Measurements from ENCODE around the gene SMIM3.
"Not testable (repeated sequence)": the region's sequence is repeated elsewhere in the genome, so short reads cannot be mapped to it uniquely, and the experiment has no call there.

The SMIM3 gene

DNA sequence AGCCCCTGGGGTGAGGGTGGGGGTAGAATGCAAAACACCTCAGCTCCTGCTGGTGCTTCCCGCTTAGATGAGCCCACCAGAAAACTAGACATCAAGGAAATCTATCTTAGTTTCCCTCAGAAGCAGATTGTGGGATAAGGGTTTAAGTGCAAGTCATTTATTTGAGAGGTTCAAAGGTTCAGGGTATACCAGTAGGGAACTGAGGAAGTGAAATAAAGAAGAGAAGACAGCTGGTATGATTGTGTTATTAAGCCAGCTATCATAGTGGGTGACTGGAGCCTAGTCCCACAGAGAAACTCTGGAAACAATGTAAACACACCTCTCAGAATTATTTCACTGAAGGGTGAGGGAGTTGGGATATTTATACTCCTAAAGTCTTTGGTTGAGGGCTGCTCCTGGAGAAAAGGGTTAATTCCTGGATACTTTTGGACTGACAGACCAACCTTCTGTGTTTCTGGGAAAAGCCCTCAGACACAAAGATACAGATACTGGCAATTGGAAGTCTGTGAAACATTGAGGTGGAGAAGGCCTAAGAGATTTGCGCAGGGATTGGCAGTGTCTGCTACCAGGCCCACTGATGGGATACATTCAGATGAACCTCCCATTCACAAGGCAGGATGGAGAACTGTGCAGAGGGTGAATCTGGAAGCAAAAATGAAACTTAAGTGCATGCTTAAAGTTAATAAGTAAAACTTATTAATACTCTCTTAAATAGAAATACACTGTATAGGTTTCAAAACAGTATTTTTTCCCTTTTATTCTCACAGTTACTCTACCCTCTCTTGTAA is 13.4 kb upstream of the SMIM3 start:
- DNase-seq: no peak

DNA sequence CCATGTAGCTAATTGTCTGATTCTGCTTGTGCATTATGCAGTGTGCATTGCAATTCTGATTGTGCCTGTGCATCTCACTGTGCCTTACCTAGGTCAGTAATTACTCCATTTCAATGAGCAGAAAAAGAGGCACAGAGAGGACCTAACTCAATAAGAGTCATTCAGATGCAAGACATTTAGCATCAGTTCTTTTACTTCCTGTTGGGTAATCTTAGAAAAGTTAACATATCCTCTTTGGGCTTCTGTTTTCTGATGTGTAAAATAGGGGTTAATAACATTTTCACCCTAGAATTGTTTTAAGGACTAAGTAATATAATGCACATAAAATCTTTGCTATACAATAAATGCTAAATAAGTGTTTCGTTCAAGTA is 12.8 kb upstream of the SMIM3 start:
- DNase-seq: no peak

- no peak for DNase-seq
These were observed 12.3 kb upstream of the SMIM3 start for GRCh38 chr5:150766251-150766650.

DNA sequence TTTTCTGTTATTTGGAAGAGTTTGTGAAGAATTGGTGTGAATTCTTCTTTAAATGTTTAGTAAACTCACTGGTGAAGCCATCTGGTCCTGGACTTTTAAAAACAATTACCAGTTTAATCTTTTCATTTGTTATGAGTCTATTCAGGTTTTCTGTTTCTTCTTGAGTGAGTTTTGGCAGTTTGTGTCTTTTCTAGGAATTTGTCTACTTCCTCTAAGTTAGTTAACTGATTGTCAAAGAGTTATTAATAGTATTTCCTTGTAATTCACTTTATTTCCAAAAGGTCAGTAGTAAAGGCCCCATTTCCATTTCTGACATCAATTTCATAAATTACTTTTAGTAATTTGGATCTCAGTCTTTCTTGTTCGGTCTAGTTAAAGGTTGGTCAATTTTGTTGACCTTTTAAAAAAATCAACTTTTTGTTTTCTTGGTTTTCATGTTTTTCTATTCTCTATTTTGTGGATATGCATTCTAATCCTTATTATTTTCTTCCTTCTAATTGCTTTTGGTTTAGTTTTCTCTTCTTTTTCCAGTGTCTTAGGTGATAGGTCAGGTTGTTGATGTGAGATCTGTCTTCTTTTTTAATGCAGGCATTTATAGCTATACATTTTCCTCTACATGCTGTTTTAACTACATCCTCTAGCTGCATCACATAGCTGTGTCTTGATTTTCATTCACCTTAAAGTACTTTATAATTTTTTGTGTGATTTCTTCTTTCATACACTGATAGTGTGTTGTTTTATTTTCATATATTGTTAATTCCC is 7.3 kb upstream of the SMIM3 start:
- no peak for DNase-seq

DNA sequence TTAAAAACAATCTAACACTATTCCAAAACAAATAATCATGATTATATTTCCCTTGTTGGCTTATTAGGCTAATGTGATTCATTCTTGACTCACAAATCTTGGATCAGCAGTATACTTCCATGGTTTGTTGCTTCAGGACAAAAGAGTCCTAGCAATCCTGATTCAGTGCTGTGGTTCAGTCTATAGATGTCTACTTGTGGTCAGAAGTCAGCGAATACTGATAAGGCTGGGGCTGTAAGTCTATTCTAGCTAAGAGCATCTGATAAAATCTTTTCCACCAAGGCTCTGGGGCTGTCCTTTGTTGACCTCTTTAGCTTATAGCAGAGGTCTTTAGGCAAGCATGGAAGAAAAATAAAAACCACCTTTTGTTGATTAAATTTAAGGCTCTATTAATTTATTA is 4.4 kb upstream of the SMIM3 start:
- no peak for DNase-seq

DNA sequence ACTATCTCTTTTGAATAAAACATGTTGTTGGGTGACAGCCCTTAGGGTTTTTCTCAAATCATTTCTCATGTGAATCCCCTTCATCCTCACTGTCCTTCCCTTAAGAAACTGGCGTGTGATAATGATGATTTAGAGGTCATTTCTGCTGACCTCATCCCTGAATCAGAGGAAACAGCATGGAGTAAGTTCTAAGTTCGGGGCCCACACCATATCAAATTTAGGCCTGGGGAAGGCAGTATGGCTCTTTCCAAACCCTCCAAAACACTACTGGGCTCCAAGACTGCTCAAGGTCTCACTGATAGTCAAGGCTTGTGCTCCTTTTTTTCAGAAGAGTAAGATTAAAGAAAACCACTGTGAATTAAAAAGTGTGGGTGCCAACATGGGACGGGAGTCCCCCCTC is 872 bp upstream of the SMIM3 start:
- no peak for DNase-seq

GRCh38 chr5:150778088-150778516 is 455 bp upstream of the SMIM3 start:
- DNase-seq: peak; percentile 60

- no peak for DNase-seq
These were observed 1.0 kb downstream of the SMIM3 start for GRCh38 chr5:150779397-150780186.

- no peak for DNase-seq
These were observed 1.7 kb downstream of the SMIM3 start for GRCh38 chr5:150780187-150780692.

DNA sequence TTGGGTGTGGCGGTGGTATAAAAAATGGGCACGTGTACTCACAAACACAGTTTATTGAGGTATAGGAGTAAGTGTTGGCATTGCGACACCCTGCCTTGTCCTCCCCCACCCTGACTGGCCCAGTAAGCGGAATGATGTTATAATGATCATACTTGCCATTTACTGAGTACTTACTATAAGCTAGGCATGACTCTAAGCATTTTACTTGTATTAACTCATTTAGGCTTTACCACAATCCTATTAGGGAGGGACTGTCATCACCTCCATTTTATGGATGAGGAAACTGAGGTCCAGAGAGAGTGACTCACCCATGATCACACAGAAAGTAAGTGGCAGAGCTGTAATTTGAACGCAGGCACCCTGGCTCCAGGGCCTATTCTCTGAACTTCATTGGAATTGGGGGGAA is 2.3 kb downstream of the SMIM3 start:
- DNase-seq: no peak

GRCh38 chr5:150781706-150782614 is 3.4 kb downstream of the SMIM3 start:
- DNase-seq: peak; percentile 58

DNA sequence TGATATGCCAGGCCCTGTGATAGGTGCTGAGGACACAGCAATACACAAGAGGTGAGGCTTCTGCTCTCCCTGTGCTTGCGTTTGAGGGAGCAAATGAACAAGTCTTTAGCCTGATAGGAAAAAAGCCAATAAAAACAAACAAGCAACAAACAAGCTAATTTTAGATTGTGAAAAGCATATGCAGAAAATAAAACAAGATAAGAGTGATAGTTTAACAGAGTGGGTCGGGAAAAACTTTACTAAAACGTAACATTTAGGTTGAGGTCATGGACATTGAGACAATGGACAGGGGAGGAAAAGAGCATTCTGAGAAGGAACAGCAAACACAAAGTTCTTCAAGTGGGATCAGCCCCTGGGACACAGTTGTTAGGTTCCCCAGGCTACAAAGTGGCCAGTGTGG is 4.3 kb downstream of the SMIM3 start:
- peak; percentile 27 for DNase-seq

DNA sequence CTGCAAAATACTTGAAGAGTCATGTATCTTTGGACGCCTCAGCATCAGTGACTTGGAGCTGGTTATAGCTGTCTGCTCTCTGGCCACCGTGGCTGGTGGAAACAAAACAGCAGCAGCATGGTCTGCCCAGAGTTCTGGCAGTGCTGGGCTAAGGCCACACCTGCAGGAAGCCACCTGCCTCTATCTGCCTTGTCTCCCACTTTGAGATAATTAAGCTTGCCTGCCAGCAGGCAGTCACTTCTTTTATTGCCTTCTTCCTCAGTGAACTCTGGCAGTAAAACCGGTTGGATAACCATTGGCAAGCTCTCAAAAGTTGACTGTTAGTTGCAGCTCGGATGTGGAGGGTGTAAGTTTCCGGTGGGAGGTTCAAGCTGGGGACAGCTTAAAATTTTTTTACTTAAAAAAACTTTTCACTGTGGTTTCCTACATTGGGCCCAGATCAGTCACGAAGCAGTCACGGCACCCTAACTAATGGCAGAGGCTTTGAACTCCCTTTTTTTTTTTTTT is 4.9 kb downstream of the SMIM3 start:
- peak; percentile 97 for DNase-seq

DNA sequence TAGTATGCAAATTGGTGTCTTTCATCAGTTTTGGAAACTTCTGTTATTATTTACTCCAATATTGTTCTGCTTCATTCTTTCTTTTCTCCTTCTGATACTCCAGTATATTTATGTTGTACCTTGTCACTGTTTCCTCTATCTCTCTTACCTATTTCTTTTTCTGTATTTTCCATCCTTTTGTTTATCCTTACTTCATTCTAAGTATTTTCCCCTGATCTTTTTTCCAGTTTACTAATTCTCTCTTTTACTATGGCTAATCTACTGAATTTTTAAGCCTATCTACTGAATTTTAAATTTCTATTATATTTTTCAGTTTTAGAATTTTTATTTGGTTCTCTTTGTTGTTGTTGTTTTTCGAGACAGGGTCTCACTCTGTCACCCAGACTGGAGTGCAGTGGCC is 7.4 kb downstream of the SMIM3 start:
- no peak for DNase-seq

DNA sequence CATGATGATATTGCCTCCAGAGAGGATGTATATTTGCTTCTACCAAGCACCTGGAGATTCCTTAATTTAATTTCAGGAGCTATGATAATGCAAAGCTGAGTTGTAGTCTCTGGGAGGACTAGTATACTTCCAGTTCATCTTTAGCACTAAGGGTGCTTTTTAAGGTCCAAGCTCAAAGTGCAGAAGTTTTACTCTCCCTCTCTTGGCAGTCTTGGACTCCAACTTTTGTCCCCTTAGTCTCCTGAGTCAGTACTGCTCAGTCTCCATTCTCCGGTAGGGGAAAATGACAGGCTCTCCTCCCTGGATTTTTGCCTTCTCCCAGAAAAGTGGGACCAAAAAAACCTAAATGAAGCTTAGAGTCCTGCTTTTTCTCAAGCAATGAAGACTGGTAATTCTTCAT is 8.3 kb downstream of the SMIM3 start:
- no peak for DNase-seq

DNA sequence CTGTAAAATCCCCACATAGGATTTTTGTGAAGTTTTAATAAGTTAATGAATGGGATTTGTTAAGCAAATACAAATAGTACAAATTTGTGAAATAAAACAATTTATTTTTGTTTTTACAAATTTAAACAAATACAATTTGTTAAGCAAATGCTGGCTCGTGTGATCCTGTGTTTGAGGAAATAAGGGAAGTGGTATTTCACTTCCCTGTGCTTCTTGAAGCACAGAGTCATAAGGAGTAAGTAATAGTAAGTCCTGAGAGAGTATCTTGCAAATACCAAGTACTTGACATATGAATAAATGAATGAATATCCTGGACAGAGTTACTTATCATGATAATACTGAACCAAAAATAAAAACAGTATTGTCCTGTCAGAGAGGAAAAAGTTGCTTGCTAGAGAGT is 9.1 kb downstream of the SMIM3 start:
- no peak for DNase-seq

DNA sequence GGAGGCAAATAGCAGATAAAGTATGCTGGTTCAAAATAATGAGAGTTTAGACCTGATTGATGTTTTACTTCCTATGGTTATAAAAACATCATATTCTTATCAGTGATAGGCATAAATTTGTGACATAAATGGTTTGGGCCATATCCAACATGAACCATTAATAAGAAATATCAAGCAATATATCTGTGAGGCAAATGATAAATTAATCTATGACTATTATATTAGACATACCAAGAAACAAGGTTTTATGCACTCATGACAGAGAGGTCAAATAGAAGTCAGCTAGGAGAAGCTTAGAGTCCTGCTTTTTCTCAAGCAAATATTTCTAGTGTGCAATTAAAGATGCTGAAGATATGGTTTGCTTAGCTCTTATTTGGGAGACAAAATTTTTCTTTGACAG is 10.4 kb downstream of the SMIM3 start:
- DNase-seq: no peak

- no peak for DNase-seq
These were observed 10.9 kb downstream of the SMIM3 start for GRCh38 chr5:150789450-150789849.

DNA sequence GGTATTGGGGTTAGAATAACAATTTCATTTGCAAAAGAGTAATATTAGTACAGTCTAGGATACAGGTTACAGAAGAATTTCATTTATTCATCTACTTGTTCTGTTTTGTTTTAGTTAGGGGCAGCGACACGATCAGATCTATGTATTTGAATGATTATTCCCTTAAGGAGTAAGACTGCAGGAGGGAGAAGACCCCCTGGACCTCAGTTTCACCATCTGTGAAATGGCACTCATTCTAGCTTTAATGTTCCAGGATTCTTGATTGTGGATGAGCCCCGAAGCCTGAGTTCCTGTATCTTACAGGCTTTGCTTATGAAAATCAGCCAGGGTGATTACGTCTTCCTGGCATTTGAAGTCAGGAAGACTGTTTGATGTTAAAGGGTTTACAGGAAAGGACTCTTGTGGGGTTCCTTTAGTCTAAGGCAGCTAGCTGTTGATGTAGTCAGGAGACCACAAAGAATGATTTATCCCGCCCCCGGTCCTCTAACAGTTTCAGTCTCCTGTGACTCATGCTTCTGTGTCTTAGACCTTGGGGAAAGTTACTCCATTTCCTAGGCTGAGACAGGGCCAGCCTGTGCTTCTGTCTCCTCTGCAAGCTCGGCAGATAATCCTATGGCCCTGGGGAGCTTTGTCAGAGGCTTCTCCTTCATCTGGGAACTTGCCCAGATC is 11.5 kb downstream of the SMIM3 start:
- no peak for DNase-seq

- DNase-seq: no peak
These were observed 13.0 kb downstream of the SMIM3 start for GRCh38 chr5:150791536-150791935.

DNA sequence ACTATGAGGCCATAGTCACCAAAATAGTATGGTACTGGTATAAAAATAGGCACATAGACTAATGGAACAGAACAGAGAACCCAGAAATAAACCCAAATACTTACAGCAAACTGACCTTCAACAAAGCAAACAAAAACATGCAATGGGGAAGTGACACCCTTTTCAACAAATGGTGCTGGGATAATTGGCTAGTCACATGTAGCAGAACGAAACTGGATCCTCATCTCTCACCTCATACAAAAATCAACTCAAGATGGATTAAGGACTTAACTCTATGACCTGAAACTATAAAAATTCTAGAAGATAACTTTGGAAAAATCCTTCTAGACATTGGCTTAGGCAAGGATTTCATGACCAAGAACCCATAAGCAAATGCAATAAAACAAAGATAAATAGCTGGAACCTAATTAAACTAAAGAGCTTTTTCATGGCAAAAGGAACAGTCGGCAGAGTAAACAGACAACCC is 14.9 kb downstream of the SMIM3 start:
- DNase-seq: not testable (repeated sequence)

Data from NCI-H510A treated with DMSO at 0.1 percent for 48 hours (cell line).